ENCODE data around the gene CCDC60. TPM values are rescaled to one million over a fixed set of nuclear protein-coding genes. Genes with fewer than 3 reads are reported as not detected.
"Not testable (repeated sequence)": the region's sequence is repeated elsewhere in the genome, so short reads cannot be mapped to it uniquely, and the experiment has no call there.

The CCDC60 gene
- polyA plus RNA-seq, 4 donors, result 0.10 to 0.20 TPM; not detected in 2

- no peak for DNase-seq (ENCODE audit: low read depth in 4 of 4, low spot score in 3 of 4)
Observed at GRCh38 chr12:119328111-119328510, 6.4 kb upstream of the CCDC60 start.

DNA sequence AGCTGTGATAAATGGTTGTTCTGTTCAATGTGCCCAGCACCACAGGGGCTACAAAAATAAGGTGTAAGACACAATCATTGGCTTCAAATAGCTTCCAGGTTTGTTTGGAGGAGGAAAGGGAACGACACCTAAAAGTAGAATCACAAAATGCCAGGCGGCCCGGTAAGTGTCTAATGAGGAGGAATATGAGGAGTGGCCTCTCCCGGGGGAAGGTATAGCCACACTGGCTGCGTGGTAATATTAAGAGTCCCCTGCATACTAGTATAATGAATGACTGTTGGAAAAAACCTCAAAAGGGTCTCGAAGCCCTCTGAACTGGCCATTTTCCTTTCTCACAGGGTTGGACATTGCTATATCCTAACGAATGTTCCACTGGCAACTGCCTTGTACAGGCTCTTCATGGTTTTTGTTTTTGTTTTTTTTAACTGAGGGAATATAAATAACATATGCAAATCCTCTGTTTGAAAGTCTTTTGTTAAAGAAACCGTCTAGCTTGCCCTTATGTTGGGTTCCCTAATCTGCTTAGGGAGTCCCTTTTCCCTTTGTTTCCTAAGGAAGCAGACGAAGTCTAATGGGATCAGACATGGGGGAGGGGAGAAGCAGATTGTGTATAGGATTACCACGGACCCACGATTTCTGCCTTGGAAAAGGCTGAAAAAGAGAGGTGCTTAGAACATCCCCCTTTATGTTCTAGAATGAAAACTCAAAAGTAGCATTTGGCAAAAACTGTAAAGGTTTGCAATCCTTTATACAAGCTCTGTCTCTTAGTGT is 4.2 kb downstream of the CCDC60 start:
- no peak for DNase-seq (ENCODE audit: low read depth in 4 of 4, low spot score in 3 of 4)

DNA sequence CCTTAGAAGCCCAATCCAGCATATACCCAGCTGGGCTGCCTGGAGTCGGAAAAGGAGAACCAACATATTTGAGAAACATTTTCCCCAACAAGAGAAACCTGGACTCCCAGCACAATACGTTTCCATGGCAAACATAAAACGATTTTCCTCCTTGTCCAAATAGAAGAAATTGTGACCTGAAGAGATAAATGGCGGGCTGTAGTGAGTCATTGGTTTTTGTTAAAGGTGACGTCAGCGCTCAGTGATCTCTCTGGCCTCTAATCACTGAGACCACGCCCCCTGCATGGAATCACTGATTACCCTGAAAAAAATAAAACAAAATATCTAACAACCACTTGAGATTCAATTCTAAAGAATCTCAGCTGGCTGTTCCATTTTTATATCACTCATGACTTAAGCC is 6.0 kb downstream of the CCDC60 start:
- DNase-seq (ENCODE audit: low read depth in 4 of 4, low spot score in 3 of 4), result no peak

- no peak for DNase-seq (ENCODE audit: low read depth in 4 of 4, low spot score in 3 of 4)
Observed at GRCh38 chr12:119341020-119341419, 6.5 kb downstream of the CCDC60 start.

- DNase-seq (ENCODE audit: low read depth in 4 of 4, low spot score in 3 of 4), result no peak
Observed at GRCh38 chr12:119341988-119342387, 7.5 kb downstream of the CCDC60 start.

GRCh38 chr12:119343130-119343529 is 8.6 kb downstream of the CCDC60 start:
- no peak for DNase-seq (ENCODE audit: low read depth in 4 of 4, low spot score in 3 of 4)

DNA sequence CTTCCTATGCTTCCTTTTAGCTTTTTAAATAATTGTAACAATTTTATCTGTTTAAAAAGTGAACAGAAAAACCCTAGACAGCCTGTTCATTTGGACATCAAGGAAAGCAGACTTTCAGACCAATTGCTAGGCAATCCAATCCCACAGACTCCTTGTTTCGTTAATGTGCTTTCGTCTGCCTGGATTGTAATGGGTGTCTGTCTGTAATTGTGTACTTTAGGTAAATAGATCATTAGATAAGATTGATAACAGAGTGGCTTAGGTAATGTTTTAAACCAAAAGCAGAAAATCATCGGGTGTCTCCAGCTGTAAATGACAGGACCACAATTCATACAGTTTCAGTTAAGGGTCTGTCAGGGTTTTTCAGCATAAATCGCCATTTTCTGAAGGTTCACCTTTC is 19.6 kb downstream of the CCDC60 start:
- DNase-seq (ENCODE audit: low read depth in 4 of 4, low spot score in 3 of 4), result no peak

DNA sequence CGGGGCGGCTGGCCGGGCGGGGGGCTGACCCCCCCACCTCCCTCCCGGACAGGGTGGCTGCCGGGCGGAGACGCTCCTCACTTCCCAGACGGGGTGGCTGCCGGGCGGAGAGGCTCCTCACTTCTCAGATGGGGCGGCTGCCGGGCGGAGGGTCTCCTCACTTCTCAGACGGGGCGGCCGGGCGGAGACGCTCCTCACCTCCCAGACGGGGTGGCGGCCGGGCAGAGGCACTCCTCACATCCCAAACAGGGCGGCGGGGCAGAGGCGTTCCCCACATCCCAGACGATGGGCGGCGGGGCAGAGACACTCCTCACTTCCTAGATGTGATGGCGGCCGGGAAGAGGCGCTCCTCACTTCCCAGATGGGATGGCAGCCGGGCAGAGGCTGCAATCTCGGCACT is 25.8 kb downstream of the CCDC60 start:
- DNase-seq (ENCODE audit: low read depth in 4 of 4, low spot score in 3 of 4), result not testable (repeated sequence)

- no peak for DNase-seq (ENCODE audit: low read depth in 4 of 4, low spot score in 3 of 4)
Observed at GRCh38 chr12:119363037-119363436, 28.5 kb downstream of the CCDC60 start.

DNA sequence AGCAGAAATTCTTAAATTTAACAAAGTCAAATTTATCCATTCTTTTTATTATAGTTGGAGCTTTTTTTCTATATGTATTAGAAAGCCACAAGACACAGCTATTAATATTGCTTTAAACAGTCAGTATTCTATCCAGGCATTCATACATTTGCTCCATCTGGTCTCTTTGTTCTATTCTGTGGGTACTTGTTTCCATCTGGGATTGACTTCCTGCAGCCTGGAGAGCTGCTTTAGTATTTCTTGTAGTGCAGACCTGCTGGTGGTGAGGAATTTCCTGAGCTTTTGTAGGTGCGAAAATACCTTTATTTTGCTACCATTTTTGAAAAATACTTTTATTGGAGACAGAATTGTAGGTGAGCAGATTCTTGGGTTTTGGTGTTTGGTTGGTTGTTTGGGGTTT is 29.0 kb downstream of the CCDC60 start:
- DNase-seq (ENCODE audit: low read depth in 4 of 4, low spot score in 3 of 4), result no peak

DNA sequence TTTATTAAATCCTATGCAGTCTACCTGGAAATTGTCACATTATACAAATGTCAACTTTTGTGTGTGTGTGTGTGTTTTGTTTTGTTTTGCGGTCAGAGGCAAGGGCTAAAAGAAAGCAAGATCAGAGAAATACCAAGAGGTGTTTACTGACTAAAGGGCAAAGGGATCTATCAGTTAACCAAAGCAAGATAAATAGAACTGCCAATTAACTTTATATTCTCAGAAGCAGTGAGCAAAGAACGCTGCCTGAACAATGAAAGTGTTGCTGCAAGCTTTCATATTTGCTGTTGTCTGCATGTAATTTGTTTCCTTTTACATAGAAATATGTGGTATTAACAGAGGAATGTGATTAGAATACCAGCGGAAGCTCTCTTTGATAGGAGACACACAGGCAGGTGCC is 30.9 kb downstream of the CCDC60 start:
- DNase-seq (ENCODE audit: low read depth in 4 of 4, low spot score in 3 of 4), result no peak

GRCh38 chr12:119366007-119366406 is 31.5 kb downstream of the CCDC60 start:
- DNase-seq (ENCODE audit: low read depth in 4 of 4, low spot score in 3 of 4), result no peak

DNA sequence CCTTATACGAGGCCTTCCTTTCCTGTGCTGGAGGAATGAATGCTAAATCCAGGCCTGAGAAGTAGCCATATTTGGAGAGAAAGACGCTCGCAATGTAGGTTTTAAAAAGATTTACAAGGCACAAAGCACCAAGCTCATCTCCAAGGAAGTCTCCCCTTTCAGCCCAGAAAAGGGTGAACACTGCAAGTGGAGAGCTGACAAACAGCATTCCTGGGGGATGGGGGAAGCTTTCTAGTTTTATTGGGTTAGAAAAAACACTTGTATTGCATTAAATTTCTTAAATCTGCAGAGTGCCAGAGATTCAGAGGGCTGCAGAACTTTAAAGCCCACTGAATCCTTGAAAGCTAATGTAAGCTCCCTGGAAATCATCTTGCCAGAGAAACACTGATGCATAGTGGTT is 34.6 kb downstream of the CCDC60 start:
- no peak for DNase-seq (ENCODE audit: low read depth in 4 of 4, low spot score in 3 of 4)

DNA sequence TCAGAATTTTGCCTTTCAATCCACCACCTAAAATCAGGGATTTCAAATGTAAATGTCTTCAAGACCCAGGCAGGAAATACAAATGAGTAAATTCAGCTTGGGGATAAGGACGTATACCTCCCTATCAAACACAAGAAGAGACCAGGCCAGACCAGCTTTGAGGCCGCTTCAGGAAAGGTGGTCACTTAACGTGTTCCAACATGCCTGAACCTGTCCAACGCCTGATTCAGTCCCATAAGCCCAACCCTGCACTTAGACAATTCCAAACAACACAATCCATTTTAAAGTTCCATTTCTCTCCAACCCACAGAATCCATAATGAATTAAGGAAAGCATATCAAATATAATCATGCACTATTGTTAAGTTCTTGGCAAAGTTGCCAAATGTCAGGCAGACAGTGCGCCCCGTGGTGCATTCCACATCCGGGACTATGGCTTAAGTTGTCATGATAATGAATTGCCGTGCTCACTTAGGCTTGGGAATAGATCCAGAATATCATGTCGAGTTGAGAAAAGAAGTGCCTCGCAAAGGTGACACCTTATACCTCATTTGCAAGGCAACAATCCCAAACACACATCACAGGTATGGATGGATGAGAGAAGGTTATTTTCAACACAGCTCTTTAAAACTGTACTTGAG is 35.5 kb downstream of the CCDC60 start:
- no peak for DNase-seq (ENCODE audit: low read depth in 4 of 4, low spot score in 3 of 4)

- no peak for DNase-seq (ENCODE audit: low read depth in 4 of 4, low spot score in 3 of 4)
Observed at GRCh38 chr12:119372540-119372939, 38.0 kb downstream of the CCDC60 start.

DNA sequence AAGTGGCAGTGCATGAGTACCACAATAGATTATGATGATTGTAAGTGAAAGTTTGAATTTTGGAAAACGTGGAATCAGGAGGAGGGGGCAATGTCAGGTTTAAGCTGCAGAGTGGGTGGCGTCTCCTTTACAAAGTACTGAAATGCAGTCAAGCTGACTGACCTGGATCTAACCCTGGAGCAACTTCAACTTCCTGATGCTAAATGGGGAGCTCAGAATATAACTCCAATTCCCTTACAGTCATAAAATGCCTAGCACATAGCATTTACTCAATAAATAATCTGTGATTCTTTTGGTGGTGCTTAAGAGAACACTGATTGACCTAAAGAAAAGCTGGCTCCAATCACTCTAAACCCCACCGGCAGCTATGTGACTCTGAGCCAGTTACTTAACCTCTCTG is 38.5 kb downstream of the CCDC60 start:
- DNase-seq (ENCODE audit: low read depth in 4 of 4, low spot score in 3 of 4), result no peak

GRCh38 chr12:119373666-119374065 is 39.1 kb downstream of the CCDC60 start:
- no peak for DNase-seq (ENCODE audit: low read depth in 4 of 4, low spot score in 3 of 4)

- no peak for DNase-seq (ENCODE audit: low read depth in 4 of 4, low spot score in 3 of 4)
Observed at GRCh38 chr12:119374635-119375034, 40.1 kb downstream of the CCDC60 start.

GRCh38 chr12:119375075-119375882 is 40.8 kb downstream of the CCDC60 start:
- no peak for DNase-seq (ENCODE audit: low read depth in 4 of 4, low spot score in 3 of 4)

DNA sequence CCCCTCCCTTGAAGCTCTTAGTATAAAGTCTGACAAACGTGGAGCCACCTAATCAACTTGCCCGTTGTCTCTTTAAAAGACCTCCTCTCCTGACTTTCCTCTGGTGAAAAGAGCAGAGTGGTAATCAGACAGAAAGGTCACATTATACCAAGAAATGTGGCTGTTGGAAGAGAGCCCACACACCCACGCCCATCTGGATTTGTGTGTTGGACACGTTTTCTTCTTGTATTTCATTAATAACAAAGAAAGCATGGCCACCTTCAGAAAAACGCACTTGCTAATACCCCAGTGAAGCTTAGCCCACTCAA is 41.3 kb downstream of the CCDC60 start:
- no peak for DNase-seq (ENCODE audit: low read depth in 4 of 4, low spot score in 3 of 4)

- DNase-seq (ENCODE audit: low read depth in 4 of 4, low spot score in 3 of 4), result no peak
Observed at GRCh38 chr12:119378903-119379302, 44.4 kb downstream of the CCDC60 start.
